ENCODE results near the gene EML5.

DNA sequence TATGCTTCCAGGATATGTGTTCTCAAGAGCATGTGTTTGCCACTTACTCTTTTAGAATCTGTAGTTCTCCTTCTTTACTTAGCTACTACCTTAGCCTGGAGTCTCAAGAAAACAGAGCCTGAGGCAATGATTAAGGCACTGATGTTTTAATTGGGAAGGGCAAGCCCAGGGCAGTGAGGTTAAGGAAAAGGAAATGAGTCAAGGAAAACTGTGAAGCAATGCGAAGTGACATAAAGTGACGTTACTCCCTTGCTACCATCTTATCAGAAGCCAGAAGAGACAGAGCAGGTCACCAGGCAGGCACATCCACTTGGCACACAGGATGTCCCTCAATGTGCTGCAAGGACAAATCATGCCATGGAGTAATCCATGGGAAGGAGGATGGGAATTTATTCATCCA, 11.3 kb upstream of the EML5 start:
- TF ChIP-seq ATF3 (IDR thresholded peaks at IDR 0.05), result no peak
- no peak for TF ChIP-seq POLR2A (IDR thresholded peaks at IDR 0.05; ENCODE audit: borderline replicate concordance, extremely low read depth, insufficient read depth, insufficient read length)
- TF ChIP-seq POLR2AphosphoS5 (IDR thresholded peaks at IDR 0.05; ENCODE audit: low read depth, low read length), result no peak
- no peak for TF ChIP-seq ZNF274 (IDR thresholded peaks at IDR 0.05; ENCODE audit: low read depth, low read length)
- TF ChIP-seq, protein P1, sequence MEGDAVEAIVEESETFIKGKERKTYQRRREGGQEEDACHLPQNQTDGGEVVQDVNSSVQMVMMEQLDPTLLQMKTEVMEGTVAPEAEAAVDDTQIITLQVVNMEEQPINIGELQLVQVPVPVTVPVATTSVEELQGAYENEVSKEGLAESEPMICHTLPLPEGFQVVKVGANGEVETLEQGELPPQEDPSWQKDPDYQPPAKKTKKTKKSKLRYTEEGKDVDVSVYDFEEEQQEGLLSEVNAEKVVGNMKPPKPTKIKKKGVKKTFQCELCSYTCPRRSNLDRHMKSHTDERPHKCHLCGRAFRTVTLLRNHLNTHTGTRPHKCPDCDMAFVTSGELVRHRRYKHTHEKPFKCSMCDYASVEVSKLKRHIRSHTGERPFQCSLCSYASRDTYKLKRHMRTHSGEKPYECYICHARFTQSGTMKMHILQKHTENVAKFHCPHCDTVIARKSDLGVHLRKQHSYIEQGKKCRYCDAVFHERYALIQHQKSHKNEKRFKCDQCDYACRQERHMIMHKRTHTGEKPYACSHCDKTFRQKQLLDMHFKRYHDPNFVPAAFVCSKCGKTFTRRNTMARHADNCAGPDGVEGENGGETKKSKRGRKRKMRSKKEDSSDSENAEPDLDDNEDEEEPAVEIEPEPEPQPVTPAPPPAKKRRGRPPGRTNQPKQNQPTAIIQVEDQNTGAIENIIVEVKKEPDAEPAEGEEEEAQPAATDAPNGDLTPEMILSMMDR (IDR thresholded peaks at IDR 0.05 in 2 of 3, conservative IDR thresholded peaks at IDR 0.05 in 1 of 3; ENCODE audit: borderline replicate concordance in 1 of 3, insufficient read depth in 1 of 3, low read depth in 2 of 3, low read length in 2 of 3), result no peak
- no peak for TF ChIP-seq SP1 (IDR thresholded peaks at IDR 0.05; ENCODE audit: low read depth)
- TF ChIP-seq TCF7L2 (IDR thresholded peaks at IDR 0.05; ENCODE audit: borderline replicate concordance, extremely low read depth, insufficient read depth, insufficient read length), result no peak
